ENCODE measurements around the gene PDE6A.

DNA sequence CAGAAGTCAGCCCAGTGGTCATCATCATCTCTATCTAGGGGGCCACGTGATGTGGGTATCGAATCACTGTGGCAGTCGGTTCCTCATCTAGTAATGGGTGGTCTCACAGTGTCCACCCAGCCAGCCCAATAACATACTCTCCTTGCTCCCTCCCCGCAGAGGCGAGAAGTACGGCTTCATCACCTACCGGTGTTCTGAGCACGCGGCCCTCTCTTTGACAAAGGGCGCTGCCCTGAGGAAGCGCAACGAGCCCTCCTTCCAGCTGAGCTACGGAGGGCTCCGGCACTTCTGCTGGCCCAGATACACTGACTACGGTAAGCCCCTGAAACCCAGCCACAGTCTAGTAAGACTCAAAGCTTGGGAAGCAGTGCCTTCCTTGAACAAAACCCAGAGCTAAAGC lies 99.0 kb downstream of the PDE6A start:
- TF ChIP-seq, protein P1, sequence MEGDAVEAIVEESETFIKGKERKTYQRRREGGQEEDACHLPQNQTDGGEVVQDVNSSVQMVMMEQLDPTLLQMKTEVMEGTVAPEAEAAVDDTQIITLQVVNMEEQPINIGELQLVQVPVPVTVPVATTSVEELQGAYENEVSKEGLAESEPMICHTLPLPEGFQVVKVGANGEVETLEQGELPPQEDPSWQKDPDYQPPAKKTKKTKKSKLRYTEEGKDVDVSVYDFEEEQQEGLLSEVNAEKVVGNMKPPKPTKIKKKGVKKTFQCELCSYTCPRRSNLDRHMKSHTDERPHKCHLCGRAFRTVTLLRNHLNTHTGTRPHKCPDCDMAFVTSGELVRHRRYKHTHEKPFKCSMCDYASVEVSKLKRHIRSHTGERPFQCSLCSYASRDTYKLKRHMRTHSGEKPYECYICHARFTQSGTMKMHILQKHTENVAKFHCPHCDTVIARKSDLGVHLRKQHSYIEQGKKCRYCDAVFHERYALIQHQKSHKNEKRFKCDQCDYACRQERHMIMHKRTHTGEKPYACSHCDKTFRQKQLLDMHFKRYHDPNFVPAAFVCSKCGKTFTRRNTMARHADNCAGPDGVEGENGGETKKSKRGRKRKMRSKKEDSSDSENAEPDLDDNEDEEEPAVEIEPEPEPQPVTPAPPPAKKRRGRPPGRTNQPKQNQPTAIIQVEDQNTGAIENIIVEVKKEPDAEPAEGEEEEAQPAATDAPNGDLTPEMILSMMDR (conservative IDR thresholded peaks at IDR 0.05; ENCODE audit: low read length), result no peak
- TF ChIP-seq EZH2phosphoT487 (IDR thresholded peaks at IDR 0.05; ENCODE audit: borderline replicate concordance, low read depth, low read length), result no peak

Data from OCI-LY7 (cell line).